Hematopoietic multipotent progenitor cell treated with erythropoietin and hydrocortisone succinate and interleukin-3 and kit ligand, for 15 days (in vitro differentiated cells): ENCODE data around the gene ZCCHC14.
"Not testable (repeated sequence)": the region's sequence is repeated elsewhere in the genome, so short reads cannot be mapped to it uniquely, and the experiment has no call there.

Source experiments
- DNase-seq: peaks from one replicate; pipeline ENCODE4 v3.0.0-alpha.2; 2015; ENCODE audit warnings: low spot score

The ZCCHC14 gene

GRCh38 chr16:87477209-87477981 is 15.4 kb downstream of the ZCCHC14 start:
- DNase-seq: not testable (repeated sequence)

DNA sequence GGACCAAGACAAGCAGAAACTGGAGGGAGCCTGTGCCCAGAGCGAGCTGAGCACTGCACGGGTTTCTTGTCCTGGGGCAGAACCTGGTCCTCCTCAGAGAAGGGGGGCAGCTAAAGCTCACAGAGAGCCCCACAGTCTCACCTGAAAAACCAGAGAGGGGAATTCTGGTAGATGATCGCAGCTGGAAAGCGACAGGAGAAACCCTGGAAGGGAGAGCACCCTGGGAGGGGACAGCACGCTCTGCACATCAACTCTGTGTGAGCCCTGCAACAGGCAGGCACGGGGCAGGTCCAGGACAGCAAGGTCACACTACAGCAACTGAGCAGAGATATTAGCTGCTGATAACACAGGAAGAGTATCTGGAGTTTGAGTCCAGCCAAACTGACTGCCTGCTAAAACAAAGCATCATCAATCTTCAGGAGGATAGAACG is 18.2 kb downstream of the ZCCHC14 start:
- no peak for DNase-seq

DNA sequence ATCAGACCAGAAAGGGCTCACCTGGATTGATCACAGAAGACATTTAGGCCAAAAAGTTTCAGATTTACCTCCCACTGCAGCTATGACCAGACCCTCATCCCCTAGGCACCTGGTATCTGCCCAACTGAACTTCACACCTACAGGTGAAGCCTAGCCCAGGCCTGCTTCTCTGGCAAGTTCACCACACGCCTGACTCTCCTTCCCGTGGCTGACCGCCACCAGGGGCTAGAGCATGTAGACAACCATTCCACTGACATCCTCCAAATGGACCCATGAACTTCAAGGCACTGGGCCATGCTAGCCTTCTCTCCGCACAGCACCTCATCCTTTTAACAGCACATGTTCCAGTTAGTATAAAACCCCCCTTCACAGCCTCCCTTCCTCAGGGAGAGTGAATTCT is 18.8 kb downstream of the ZCCHC14 start:
- DNase-seq: no peak

DNA sequence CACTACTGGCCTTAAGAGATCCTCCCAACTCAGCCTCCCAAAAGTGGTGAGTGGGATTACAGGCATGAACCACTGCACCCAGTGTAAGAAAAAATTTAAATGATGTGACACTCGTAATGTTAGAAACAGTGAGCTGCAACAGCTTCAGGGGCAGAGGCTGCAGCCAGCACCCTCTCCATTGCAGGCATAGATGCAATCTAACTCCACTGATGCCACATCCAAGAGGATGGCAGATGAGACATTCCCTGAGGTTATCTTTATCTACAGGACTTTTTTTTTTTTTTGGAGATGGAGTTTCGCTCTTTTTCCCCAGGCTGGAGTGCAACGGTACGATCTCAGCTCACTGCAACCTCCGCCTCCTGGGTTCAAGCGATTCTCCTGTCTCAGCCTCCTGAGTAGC is 19.9 kb downstream of the ZCCHC14 start:
- DNase-seq: no peak

DNA sequence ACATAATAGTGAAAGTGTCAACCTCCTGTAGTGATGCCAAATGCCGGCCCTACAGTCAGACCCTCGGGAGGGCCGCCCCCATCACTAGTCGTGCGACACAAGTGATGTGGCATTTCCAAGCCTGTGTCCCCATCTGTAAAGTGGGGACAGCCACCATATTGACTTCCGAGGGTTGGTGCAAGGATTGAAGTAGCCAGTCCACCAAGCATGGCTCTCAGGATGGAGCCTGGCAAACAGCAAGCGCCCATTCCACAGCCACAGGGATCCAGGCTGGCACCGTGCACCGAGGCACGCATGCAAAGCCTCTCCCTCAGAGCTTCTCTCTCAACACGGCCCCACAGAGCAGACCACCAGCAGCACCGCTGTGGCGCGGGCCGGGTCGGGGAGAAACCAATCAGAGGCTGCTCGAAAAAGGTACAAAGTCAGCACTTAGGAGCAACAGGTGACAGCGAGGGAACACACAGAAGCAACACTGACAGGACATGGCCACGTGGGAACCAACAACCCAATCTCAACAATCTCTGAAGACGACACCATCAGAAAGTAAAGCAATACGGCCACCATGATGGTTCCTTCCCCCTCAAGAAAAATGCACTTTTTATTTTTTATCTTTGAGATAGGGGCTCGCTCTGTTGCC is 20.6 kb downstream of the ZCCHC14 start:
- DNase-seq: no peak

GRCh38 chr16:87471278-87472141 is 21.3 kb downstream of the ZCCHC14 start:
- no peak for DNase-seq

DNA sequence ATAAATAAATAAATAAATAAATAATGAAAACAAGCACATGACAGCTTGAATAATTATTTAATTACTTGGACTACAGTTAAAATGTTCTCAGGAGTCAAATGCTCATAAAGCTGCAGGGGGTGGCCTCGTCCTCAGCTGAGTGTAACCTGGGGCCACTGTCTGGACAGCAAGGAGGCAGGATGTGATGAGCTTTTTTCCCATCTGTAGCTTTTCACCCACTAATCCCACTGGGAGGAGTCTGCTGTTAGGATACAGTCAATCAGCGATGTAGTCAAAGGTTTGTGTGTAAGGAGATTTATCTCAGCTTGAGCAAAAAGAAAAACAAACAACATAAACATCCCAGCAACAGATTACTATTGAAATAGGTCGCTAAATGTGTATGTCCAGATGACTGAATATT is 22.5 kb downstream of the ZCCHC14 start:
- DNase-seq: no peak

DNA sequence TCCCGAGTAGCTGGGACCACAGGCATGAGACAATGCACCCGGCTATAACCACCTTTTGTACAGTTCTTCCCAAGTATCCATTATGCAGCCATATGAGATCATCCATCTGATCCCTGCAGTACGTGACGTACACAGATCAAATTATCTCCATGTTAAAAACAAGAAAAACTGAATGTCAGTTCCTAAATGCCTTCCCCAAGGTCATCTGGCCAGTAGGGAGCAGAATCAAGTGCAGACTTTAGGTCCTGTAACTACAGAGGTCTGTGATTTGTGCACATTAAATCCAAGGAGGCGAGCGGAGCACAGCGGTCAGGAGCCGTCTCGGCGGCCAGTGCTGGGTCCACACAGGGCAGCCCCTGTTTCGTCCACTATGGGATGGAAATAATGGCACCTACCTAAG is 23.7 kb downstream of the ZCCHC14 start:
- no peak for DNase-seq

- DNase-seq: no peak
These were observed 24.3 kb downstream of the ZCCHC14 start for GRCh38 chr16:87468550-87468949.

GRCh38 chr16:87466975-87467501 is 25.8 kb downstream of the ZCCHC14 start:
- no peak for DNase-seq

DNA sequence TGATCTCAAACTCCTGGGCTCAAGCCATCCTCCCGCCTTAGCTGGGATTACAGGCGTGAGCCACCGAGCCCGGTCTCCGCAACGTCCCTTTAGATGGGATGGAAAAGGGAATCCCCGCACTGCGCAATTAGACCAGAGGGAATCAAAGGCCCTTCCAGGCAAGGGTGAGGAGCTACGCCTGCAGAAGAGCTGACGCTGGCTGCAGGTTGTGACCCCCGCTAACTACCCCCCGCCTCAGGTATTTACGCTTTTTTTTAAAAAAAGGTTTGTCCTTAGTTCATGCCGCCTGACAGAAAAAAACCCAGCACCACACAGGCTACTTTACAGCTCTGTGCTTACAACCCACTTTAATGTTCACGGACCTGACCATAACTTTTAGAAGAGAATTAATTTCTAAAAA is 26.9 kb downstream of the ZCCHC14 start:
- no peak for DNase-seq

DNA sequence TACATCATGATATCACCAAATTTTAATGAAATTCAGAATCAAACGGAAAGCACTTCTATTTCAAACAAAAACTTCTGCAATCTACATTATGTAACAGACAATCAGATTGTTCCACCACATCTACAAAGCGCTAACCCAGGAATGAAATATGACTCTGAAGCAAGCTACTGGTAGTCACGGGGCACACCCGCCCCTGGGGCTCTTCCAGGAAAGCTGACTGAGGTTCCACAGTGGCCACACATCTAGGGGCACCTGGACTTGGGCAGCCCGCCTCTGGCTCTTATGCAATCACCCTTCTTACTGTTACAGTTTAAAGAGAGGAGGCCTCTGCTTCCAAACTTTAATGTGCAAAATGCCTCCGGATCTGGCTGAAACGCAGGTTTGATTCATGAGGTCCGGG is 27.5 kb downstream of the ZCCHC14 start:
- DNase-seq: no peak

GRCh38 chr16:87464691-87465300 is 28.0 kb downstream of the ZCCHC14 start:
- DNase-seq: no peak

- DNase-seq: no peak
These were observed 28.8 kb downstream of the ZCCHC14 start for GRCh38 chr16:87463722-87464690.

DNA sequence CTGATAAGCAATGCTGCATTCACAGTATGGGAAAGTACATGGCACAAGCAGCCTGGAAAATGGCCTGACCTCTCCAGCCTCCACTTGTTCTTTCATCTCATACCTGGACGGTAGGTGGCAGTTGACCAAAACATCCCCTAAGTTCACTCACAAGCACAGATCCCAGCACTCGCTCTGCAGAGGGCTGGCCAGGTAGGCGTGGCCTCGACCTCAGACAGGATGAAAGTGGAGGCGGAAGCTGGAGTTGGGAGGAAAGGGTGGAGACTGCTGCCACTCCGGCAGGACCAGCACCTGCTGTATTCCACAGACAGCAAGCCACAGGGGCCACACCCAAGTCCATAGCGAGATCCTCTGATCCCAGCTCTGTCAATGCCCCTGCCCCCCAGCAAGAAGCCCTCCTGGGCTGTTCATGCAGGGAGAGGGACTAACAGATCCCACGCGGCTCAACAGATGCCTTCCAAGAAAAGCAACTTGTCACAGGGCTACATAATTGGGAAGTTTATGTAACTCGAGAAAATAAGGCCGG is 31.3 kb downstream of the ZCCHC14 start:
- peak; percentile 14 for DNase-seq

DNA sequence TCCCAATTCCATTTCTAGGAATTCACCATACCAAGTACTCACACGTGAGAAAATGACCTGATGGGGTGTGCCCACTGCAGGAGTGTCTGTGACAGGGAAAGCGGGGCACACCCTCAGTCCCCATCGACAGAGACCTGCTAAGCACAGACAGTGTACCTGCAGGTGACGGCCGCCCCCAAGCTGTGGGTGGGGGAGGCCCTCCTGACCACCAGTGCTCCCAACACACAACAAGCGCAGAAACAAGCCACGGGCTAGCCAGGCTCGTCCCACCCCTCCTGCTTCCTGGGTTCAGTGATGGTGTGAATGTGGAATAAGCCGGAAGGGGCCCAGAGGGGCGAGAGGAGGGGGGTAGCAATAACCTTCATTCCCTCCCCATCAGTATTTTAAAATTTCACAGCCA is 31.9 kb downstream of the ZCCHC14 start:
- no peak for DNase-seq

DNA sequence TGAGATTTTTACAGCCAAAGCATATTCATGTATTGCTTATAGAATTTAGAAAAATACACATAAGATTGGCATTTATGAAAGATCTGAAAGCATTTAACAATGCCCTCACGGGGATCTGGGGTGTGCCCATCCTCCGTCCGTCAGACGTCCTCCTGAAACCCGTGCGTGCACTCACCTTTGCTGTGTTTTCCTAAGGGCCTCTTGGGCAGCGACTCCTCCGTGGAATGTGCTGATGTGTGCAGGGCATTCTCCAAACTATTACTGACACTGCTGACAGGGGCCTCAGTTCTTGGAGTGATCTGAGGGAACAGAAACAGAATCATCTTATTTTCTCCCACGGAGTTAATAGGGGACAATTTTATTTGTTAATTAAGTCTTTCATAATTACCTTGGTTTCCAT is 33.0 kb downstream of the ZCCHC14 start:
- no peak for DNase-seq

DNA sequence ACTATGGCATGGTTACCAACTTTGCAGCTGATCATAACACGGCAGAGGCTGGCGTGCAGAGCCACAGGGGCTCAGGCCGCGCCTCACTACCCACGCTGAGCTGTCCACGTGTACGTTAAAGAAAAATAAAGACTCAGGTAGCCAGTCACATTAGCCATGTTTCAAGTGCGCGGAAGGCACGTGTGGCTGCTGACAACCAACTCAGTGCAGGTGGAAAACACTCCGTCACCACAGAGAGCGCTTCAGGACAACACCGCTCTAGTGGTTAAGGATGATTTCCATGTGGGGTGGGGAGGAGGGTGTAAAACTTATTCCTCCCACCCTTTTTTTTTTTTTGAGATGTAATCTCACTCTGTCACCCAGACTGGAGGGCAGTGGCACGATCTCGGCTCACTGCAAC is 33.8 kb downstream of the ZCCHC14 start:
- no peak for DNase-seq

DNA sequence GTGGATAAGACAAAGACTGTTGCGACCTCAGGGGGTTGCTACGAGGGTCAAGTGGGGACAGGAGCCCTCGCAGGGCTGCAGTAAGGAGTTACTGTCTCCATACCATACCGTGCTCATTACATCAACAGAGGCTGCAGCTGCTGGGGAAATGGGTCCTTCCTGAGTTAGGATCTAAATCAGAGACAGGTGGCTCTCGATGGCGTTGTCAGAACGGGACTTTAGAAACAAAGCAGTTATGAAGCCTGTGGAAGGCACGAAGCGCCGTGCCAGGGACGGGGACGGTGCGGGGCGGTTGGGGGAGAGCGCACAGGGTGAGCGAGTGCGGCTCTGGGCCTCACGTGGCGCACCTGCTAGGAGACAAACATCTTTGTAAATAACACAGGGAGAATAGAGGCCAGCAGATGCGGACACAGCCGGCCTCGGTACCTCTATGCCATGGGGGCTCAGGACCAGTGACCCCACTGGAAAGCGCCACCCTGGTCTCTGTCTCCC is 34.4 kb downstream of the ZCCHC14 start:
- no peak for DNase-seq

- no peak for DNase-seq
These were observed 35.0 kb downstream of the ZCCHC14 start for GRCh38 chr16:87457709-87458423.
